GM23338 (cell line): ENCODE results near the gene CCR7. TPM values are rescaled to one million over a fixed set of nuclear protein-coding genes. Genes with fewer than 3 reads are reported as not detected.
A peak's percentile ranks its signal among the peaks of the same experiment; 100 is the strongest.

Experiments used
- ATAC-seq: fragments of 200-7000 bp; cut with Tn5 transposase; 3 replicates; pipeline ENCODE4 v1.9.1; 2020
- DNase-seq: peaks from one replicate; pipeline ENCODE4 v3.0.0-alpha.2; 2015; ENCODE audit warnings: low spot score
- H2AFZ ChIP-seq: fragments of 200-600 bp; sonication (generic); 2 replicates; pipeline ENCODE4 v1.8.0; 2016; ENCODE audit warnings: antibody characterized with exemption, mild to moderate bottlenecking, moderate library complexity
- H3F3A ChIP-seq: fragments of 200-600 bp; sonication (generic); replicated peaks from 2 replicates; pipeline ENCODE4 v1.8.0; 2017; ENCODE audit warnings: antibody characterized with exemption, mixed run types, low read depth
- H3K27ac ChIP-seq: fragments of 200-600 bp; sonication (generic); 2 replicates; pipeline ENCODE4 v1.6.1; 2016; ENCODE audit warnings: low read depth
- H3K27me3 ChIP-seq: fragments of 200-600 bp; sonication (generic); 2 replicates; pipeline ENCODE4 v1.8.0; 2016; ENCODE audit warnings: mild to moderate bottlenecking, mixed run types, moderate library complexity; ENCODE audit not compliant: insufficient read depth
- H3K36me3 ChIP-seq: fragments of 200-600 bp; sonication (generic); 2 replicates; pipeline ENCODE4 v1.8.0; 2016; ENCODE audit warnings: mild to moderate bottlenecking; ENCODE audit not compliant: insufficient read depth
- H3K4me1 ChIP-seq: fragments of 200-600 bp; sonication (generic); 2 replicates; pipeline ENCODE4 v1.8.0; 2016; ENCODE audit warnings: mild to moderate bottlenecking, moderate library complexity; ENCODE audit not compliant: insufficient read depth
- H3K4me2 ChIP-seq: fragments of 200-600 bp; sonication (generic); 2 replicates; pipeline ENCODE4 v1.7.1; 2017; ENCODE audit warnings: mixed run types
- H3K4me3 ChIP-seq: fragments of 200-600 bp; sonication (generic); 2 replicates; pipeline ENCODE4 v1.6.1; 2016; ENCODE audit warnings: mixed run types
- H3K79me2 ChIP-seq: fragments of 200-600 bp; sonication (generic); replicated peaks from 2 replicates; pipeline ENCODE4 v1.8.0; 2017; ENCODE audit warnings: mild to moderate bottlenecking; ENCODE audit not compliant: insufficient read depth
- H3K9me2 ChIP-seq: fragments of 200-600 bp; sonication (generic); 2 replicates; pipeline ENCODE4 v1.8.0; 2017; ENCODE audit not compliant: insufficient read depth
- H4K20me1 ChIP-seq: fragments of 200-600 bp; sonication (generic); replicated peaks from 2 replicates; pipeline ENCODE4 v1.8.0; 2017; ENCODE audit warnings: mild to moderate bottlenecking; ENCODE audit not compliant: insufficient read depth
- H3K27ac Mint-ChIP-seq: 2 replicates; pipeline ENCODE4 v1.8.0; 2020; ENCODE audit warnings: inconsistent platforms, mild to moderate bottlenecking, moderate library complexity, mixed read lengths
- H3K27me3 Mint-ChIP-seq: 3 replicates; pipeline ENCODE4 v1.8.0; 2022; ENCODE audit warnings: low read depth, mild to moderate bottlenecking, moderate library complexity, mixed read lengths, inconsistent platforms; ENCODE audit not compliant: insufficient read depth, poor library complexity
- H3K36me3 Mint-ChIP-seq: 3 replicates; pipeline ENCODE4 v1.8.0; 2021; ENCODE audit warnings: low read depth, mild to moderate bottlenecking, inconsistent platforms, moderate library complexity, mixed read lengths
- H3K4me1 Mint-ChIP-seq: 3 replicates; pipeline ENCODE4 v1.8.0; 2020; ENCODE audit warnings: mild to moderate bottlenecking, inconsistent platforms, mixed read lengths
- H3K4me3 Mint-ChIP-seq: 3 replicates; pipeline ENCODE4 v1.8.0; 2021; ENCODE audit warnings: moderate library complexity, mild to moderate bottlenecking, inconsistent platforms, mixed read lengths
- H3K9me3 Mint-ChIP-seq: 3 replicates; pipeline ENCODE4 v1.8.0; 2020; ENCODE audit warnings: moderate library complexity, mild to moderate bottlenecking, inconsistent platforms, mixed read lengths
- CREB1 ChIP-seq: fragments of 250-450 bp; sonication (Bioruptor Pico); IDR thresholded peaks from 2 replicates; pipeline ENCODE4 v1.5.0; 2020; ENCODE audit warnings: low read depth, mild to moderate bottlenecking, moderate library complexity
- CTCF ChIP-seq, 2 experiments: fragments of 200-600 bp in 1 of 2; sonication (generic) in 1 of 2; conservative IDR thresholded peaks; 2 replicates each; pipeline versions ENCODE4 v1.5.1 to v1.6.1; 2016 to 2017; ENCODE audit warnings: antibody characterized with exemption in 2 of 2, low read depth in 2 of 2, mild to moderate bottlenecking in 2 of 2, moderate library complexity in 1 of 2
- EZH2phosphoT487 ChIP-seq: fragments of 200-600 bp; sonication (generic); IDR thresholded peaks from one replicate; pipeline ENCODE4 v1.8.1; 2018; ENCODE audit warnings: antibody characterized with exemption; ENCODE audit not compliant: unreplicated experiment
- JUNB ChIP-seq: IDR thresholded peaks from one replicate; pipeline ENCODE4 v1.6.1; 2016; ENCODE audit warnings: antibody characterized with exemption; ENCODE audit not compliant: unreplicated experiment
- NANOG ChIP-seq: IDR thresholded peaks from 2 replicates; pipeline ENCODE4 v1.6.1; 2016; ENCODE audit warnings: antibody characterized with exemption, borderline replicate concordance
- POLR2AphosphoS5 ChIP-seq: IDR thresholded peaks from 2 replicates; pipeline ENCODE4 v1.6.1; 2016; ENCODE audit warnings: antibody characterized with exemption, low read depth
- STAT1 ChIP-seq: IDR thresholded peaks from one replicate; pipeline ENCODE4 v1.6.1; 2016; ENCODE audit warnings: antibody characterized with exemption; ENCODE audit not compliant: unreplicated experiment
- ZNF331 ChIP-seq: fragments of 250-450 bp; sonication (Bioruptor Pico); IDR thresholded peaks from 2 replicates; pipeline ENCODE4 v1.5.0; 2020; ENCODE audit warnings: low read depth, mild to moderate bottlenecking, moderate library complexity
- polyA plus RNA-seq: library from polyadenylated mRNA; unstranded; fragments of >200 nt; fragmentation: Nextera tagmentation; extraction: Ambion mirVana; gene quantifications from 2 replicates; pipeline ENCODE4 v1.2.1, GENCODE V29; 2016
- total RNA-seq: library from RNA; depleted of rRNA; stranded (reverse); fragments of >200 nt; shearing (Covaris generic); gene quantifications from 2 replicates; pipeline ENCODE4 v1.2.3, GENCODE V29; 2014
- TF ChIP-seq, protein P1 (sequence below): IDR thresholded peaks from 2 replicates; pipeline ENCODE4 v1.6.1; 2016; ENCODE audit warnings: antibody characterized with exemption

CCR7 gene
- total and polyA plus RNA-seq, 2 experiments from 2014 or later: 0.37 to 0.59 TPM

GRCh38 chr17:40560592-40561293, 4.5 kb downstream of the CCR7 start:
- no peak overlapping the region for H3K4me2 ChIP-seq
- H3K27me3 Mint-ChIP-seq: peaks cover 12% of the 10 kb centered on the region
- H3K27ac ChIP-seq: no peak overlapping the region
- no peaks in the 10 kb centered on the region for H3K79me2 ChIP-seq
- no peak overlapping the region; the same call in 2 of the 3 replicates for H3K4me3 Mint-ChIP-seq
- H3F3A ChIP-seq: no peaks in the 10 kb centered on the region
- no peaks in the 10 kb centered on the region for H4K20me1 ChIP-seq
- H3K27me3 ChIP-seq: no peaks in the 10 kb centered on the region
- H3K36me3 ChIP-seq: no peaks in the 10 kb centered on the region
- H3K27ac Mint-ChIP-seq: no peak overlapping the region
- H3K4me3 ChIP-seq: no peak overlapping the region
- no peaks in the 10 kb centered on the region for H3K9me2 ChIP-seq
- H3K9me3 Mint-ChIP-seq: no peaks in the 10 kb centered on the region
- peaks cover 39% of the 10 kb centered on the region for H3K4me1 Mint-ChIP-seq
- DNase-seq (no peak), ATAC-seq (no peak; the same call in 2 of the 3 replicates)
- H3K4me1 ChIP-seq: peaks cover 7% of the 10 kb centered on the region
- TF ChIP-seq STAT1 (no peak), EZH2phosphoT487 (no peak)
- TF ChIP-seq, protein P1, sequence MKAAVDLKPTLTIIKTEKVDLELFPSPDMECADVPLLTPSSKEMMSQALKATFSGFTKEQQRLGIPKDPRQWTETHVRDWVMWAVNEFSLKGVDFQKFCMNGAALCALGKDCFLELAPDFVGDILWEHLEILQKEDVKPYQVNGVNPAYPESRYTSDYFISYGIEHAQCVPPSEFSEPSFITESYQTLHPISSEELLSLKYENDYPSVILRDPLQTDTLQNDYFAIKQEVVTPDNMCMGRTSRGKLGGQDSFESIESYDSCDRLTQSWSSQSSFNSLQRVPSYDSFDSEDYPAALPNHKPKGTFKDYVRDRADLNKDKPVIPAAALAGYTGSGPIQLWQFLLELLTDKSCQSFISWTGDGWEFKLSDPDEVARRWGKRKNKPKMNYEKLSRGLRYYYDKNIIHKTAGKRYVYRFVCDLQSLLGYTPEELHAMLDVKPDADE: no peak
- H3K36me3 Mint-ChIP-seq: no peaks in the 10 kb centered on the region
- H2AFZ ChIP-seq: peak overlapping the region; percentile 83

GRCh38 chr17:40559954-40560591, 5.2 kb downstream of the CCR7 start:
- Histone ChIP-seq H3K4me2 (no peak overlapping the region), H3K36me3 (no peaks in the 10 kb centered on the region), H3K4me3 (no peak overlapping the region), H3K79me2 (no peaks in the 10 kb centered on the region), H4K20me1 (no peaks in the 10 kb centered on the region), H3K4me1 (peaks cover under 1% of the 10 kb centered on the region; the same call in 1 of the 2 replicates), H3K27ac (no peak overlapping the region), H3F3A (no peaks in the 10 kb centered on the region), H3K27me3 (no peaks in the 10 kb centered on the region), H2AFZ (peak overlapping the region; percentile 83), H3K9me2 (no peaks in the 10 kb centered on the region)
- Mint-ChIP-seq H3K4me1 (peaks cover 34% of the 10 kb centered on the region), H3K9me3 (no peaks in the 10 kb centered on the region), H3K27me3 (peaks cover 11% of the 10 kb centered on the region), H3K27ac (no peak overlapping the region), H3K4me3 (no peak overlapping the region), H3K36me3 (no peaks in the 10 kb centered on the region)
- DNase-seq (peak; percentile 95), ATAC-seq (peak; percentile 91)
- TF ChIP-seq CTCF (conservative IDR thresholded peaks at IDR 0.05; ENCODE audit: low read depth in 2 of 2) (peak; percentile 98 to 99), STAT1 (no peak), NANOG (no peak)

DNA sequence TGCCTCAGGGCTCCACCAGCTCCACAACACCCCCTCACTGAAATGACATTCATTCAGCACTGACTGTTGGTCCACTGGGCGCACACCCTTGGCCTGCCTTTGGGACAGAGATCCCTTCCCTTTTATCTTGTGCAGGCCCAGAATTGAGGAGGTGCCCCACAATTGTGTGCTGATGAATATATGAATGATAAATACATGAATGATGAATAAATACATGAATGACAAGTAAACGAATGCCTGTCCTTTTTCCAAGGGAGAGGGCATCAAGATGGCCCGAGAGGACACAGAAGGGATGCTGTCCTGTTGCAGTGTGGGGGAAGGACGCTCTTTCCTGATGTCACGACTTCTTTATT, 5.7 kb downstream of the CCR7 start:
- no peak for ATAC-seq
- DNase-seq: no peak
- no peaks in the 10 kb centered on the region for H3F3A ChIP-seq
- no peak overlapping the region for H3K4me2 ChIP-seq
- no peaks in the 10 kb centered on the region for H3K9me2 ChIP-seq
- Mint-ChIP-seq H3K36me3 (no peaks in the 10 kb centered on the region), H3K4me1 (peaks cover 28% of the 10 kb centered on the region), H3K4me3 (no peak overlapping the region), H3K9me3 (no peaks in the 10 kb centered on the region), H3K27me3 (peaks cover 12% of the 10 kb centered on the region), H3K27ac (no peak overlapping the region)
- no peak overlapping the region for H3K27ac ChIP-seq
- no peaks in the 10 kb centered on the region for H3K79me2 ChIP-seq
- H3K4me1 ChIP-seq: no peaks in the 10 kb centered on the region; the same call in 1 of the 2 replicates
- H3K27me3 ChIP-seq: no peaks in the 10 kb centered on the region
- no peak overlapping the region for H3K4me3 ChIP-seq
- no peaks in the 10 kb centered on the region for H3K36me3 ChIP-seq
- H4K20me1 ChIP-seq: no peaks in the 10 kb centered on the region
- no peak overlapping the region for H2AFZ ChIP-seq
- TF ChIP-seq CREB1 (no peak), NANOG (no peak), JUNB (no peak), ZNF331 (CRISPR knock-in tag) (no peak), POLR2AphosphoS5 (no peak), EZH2phosphoT487 (no peak)
